OCI-LY7 (cell line): ENCODE data around the gene ADSS2.

Experiments used
- CTCF ChIP-seq: fragments of 200-600 bp; sonication (generic); conservative IDR thresholded peaks from 2 replicates; pipeline ENCODE4 v1.5.1; 2014; ENCODE audit warnings: mild to moderate bottlenecking, antibody characterized with exemption, low read length, moderate library complexity, mixed read lengths
- EZH2phosphoT487 ChIP-seq: fragments of 200-600 bp; sonication (generic); IDR thresholded peaks from 2 replicates; pipeline ENCODE4 v1.6.1; 2018; ENCODE audit warnings: low read depth, borderline replicate concordance, mild to moderate bottlenecking, mixed run types, antibody characterized with exemption, low read length, moderate library complexity, mixed read lengths

- TF ChIP-seq CTCF (no peak), EZH2phosphoT487 (no peak)
Observed at GRCh38 chr1:244448279-244449036, 3.3 kb downstream of the ADSS2 start.
